ENCODE measurements around the gene FGFRL1.

- TF ChIP-seq CTCF (optimal IDR thresholded peaks at IDR 0.05 in 1 of 3, IDR thresholded peaks at IDR 0.05 in 1 of 3, conservative IDR thresholded peaks at IDR 0.05 in 1 of 3; ENCODE audit: extremely low read depth in 1 of 3, insufficient read depth in 2 of 3, low read length in 3 of 3) (no peak), EZH2 (IDR thresholded peaks at IDR 0.05; ENCODE audit: low read length) (no peak)
Measured at GRCh38 chr4:1036095-1036494, 24.7 kb downstream of the FGFRL1 start.

All from keratinocyte (primary cell).